ENCODE measurements around the gene PGAM5. TPM values are rescaled to one million over a fixed set of nuclear protein-coding genes. Genes with fewer than 3 reads are reported as not detected.

Gene PGAM5
- total and polyA plus RNA-seq, 2 of the 13 experiments (the other 11 are each of a cell fraction or from before 2014, with no cell fraction given) = 18.0 to 77.9 TPM

DNA sequence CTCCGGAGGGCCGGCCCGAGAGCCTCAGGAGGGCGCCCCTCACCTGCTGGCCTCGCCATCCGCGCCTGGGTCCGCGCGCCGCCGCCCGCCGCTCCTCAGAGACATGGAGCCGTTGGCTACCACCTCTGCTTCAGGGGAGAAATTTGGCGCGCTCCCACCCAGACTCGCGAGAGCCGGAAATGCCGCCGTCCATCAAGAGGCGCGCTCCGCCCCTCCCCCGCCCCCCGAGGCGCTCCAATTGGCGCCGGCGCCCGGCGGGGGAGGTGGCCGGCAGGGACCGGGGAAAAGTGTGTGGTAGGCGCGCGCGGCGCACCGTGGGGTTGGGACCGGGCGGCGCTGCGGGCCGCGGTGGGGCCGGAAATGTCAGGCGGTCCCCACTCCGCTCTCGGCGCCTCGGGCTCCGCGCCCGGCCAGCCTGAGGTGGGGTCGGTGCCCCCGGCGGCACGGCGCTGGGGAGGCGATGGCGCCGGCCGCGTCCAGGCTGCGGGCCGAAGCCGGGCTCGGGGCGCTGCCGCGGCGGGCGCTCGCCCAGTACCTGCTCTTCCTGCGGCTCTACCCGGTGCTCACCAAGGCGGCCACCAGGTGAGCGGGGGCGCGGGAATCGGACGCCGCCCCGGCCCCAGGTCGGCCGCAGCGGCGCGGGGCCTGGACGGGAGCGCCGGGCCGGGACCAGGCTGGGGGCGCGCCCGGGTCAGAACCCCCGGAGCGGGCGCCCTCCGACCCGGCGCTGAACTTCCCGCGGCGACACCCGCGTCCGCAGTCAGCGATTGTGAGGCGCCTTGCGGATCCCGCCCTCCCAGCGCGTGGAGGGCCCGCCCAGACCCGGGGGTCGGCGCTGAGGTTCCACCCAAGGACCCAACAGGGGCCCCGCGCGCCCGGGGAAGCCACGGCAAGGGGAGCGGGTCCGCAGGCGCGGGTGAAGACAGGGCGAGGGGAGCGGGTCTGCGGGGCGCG, 23.2 kb upstream of the PGAM5 start, which contains the start of the genes POLE and PXMP2 (continued):
- TF ChIP-seq, protein P1, sequence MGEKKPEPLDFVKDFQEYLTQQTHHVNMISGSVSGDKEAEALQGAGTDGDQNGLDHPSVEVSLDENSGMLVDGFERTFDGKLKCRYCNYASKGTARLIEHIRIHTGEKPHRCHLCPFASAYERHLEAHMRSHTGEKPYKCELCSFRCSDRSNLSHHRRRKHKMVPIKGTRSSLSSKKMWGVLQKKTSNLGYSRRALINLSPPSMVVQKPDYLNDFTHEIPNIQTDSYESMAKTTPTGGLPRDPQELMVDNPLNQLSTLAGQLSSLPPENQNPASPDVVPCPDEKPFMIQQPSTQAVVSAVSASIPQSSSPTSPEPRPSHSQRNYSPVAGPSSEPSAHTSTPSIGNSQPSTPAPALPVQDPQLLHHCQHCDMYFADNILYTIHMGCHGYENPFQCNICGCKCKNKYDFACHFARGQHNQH (CRISPR knock-in tag; IDR thresholded peaks at IDR 0.05) = peak; percentile 60
- TF ChIP-seq RBM39 (IDR thresholded peaks at IDR 0.05; ENCODE audit: low read depth, low read length, poor library complexity, severe bottlenecking) (peak; percentile 67), NCOR1 (IDR thresholded peaks at IDR 0.05; ENCODE audit: borderline replicate concordance, low read length) (no peak; the same call in 1 of the 2 replicates), RNF2 (conservative IDR thresholded peaks at IDR 0.05; ENCODE audit: low read depth) (no peak), FIP1L1 (IDR thresholded peaks at IDR 0.05; ENCODE audit: borderline replicate concordance, insufficient read depth, low read depth, low read length) (0 out of 2 replicates have a peak, but pooled peaks have one; percentile 83), ZNF331 (CRISPR knock-in tag; IDR thresholded peaks at IDR 0.05) (no peak; the same call in 1 of the 2 replicates), ZBTB2 (CRISPR knock-in tag; IDR thresholded peaks at IDR 0.05; ENCODE audit: low read depth) (no peak), CEBPB (IDR thresholded peaks at IDR 0.05; ENCODE audit: borderline replicate concordance, low read depth, low read length) (no peak), TFDP1 (CRISPR knock-in tag; IDR thresholded peaks at IDR 0.05; ENCODE audit: borderline replicate concordance) (peak; percentile 97), GABPA (IDR thresholded peaks at IDR 0.05; ENCODE audit: low read depth, low read length) (peak; percentile 33; the same call in 1 of the 2 replicates), GABPA (CRISPR knock-in tag; IDR thresholded peaks at IDR 0.05; ENCODE audit: low read depth) (peak; percentile 57; the same call in 1 of the 2 replicates), FOXA1 (IDR thresholded peaks at IDR 0.05) (no peak), FOXA1 (CRISPR knock-in tag; IDR thresholded peaks at IDR 0.05) (no peak), MYC (CRISPR knock-in tag; IDR thresholded peaks at IDR 0.05; ENCODE audit: borderline replicate concordance) (peak; percentile 72; the same call in 1 of the 2 replicates), TP53 (CRISPR knock-in tag; conservative IDR thresholded peaks at IDR 0.05) (no peak), TRIM24 (CRISPR knock-in tag; IDR thresholded peaks at IDR 0.05) (no peak), ATF2 (CRISPR knock-in tag; IDR thresholded peaks at IDR 0.05) (no peak), CBX2 (IDR thresholded peaks at IDR 0.05; ENCODE audit: low read depth, low read length) (no peak), CBX2 (CRISPR knock-in tag; IDR thresholded peaks at IDR 0.05; ENCODE audit: low read depth) (no peak), MAZ (IDR thresholded peaks at IDR 0.05; ENCODE audit: borderline replicate concordance, low read depth, low read length) (peak; percentile 87; the same call in 1 of the 2 replicates), MAZ (CRISPR knock-in tag; IDR thresholded peaks at IDR 0.05; ENCODE audit: low read depth) (peak; percentile 85), ZNF17 (CRISPR knock-in tag; IDR thresholded peaks at IDR 0.05) (no peak), MBNL3 (CRISPR knock-in tag; conservative IDR thresholded peaks at IDR 0.05) (no peak)
- TF ChIP-seq, protein P2, sequence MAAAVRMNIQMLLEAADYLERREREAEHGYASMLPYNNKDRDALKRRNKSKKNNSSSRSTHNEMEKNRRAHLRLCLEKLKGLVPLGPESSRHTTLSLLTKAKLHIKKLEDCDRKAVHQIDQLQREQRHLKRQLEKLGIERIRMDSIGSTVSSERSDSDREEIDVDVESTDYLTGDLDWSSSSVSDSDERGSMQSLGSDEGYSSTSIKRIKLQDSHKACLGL (CRISPR knock-in tag; IDR thresholded peaks at IDR 0.05) = 0 out of 2 replicates have a peak, but pooled peaks have one; percentile 35
